ENCODE results near the gene HOXC6.

Gene HOXC6

GRCh38 chr12:54038871-54039414 lies 10.7 kb downstream of the HOXC6 start:
- ChIA-PET POLR2A (no interaction called here), CTCF (interaction anchor here (1.0 to 1.5 kb wide), 4 partner anchors 12 to 163 kb away, joined by 3 to 7 read pairs (median 4); no protein-coding TSS in a partner anchor)
- H3K4me1 ChIP-seq (ENCODE audit: control insufficient read depth, insufficient read depth, low read length): peaks cover 73% of the 10 kb centered on the region
- H3K27ac ChIP-seq (ENCODE audit: extremely low read depth, low read depth, low read length): peak overlapping the region; percentile 100
- H3K9me3 ChIP-seq (ENCODE audit: control insufficient read depth, insufficient read depth, low read depth, low read length): no peaks in the 10 kb centered on the region
- H3K4me3 ChIP-seq (ENCODE audit: low read depth, low read length): no peak overlapping the region
- peaks cover 3 to 12% of the 10 kb centered on the region in 2 experiments; a peak in 2 of 3 replicates for H3K36me3 ChIP-seq (ENCODE audit: control insufficient read depth in 2 of 2, insufficient read depth in 1 of 2, low read length in 2 of 2)
- TF ChIP-seq, protein P1, sequence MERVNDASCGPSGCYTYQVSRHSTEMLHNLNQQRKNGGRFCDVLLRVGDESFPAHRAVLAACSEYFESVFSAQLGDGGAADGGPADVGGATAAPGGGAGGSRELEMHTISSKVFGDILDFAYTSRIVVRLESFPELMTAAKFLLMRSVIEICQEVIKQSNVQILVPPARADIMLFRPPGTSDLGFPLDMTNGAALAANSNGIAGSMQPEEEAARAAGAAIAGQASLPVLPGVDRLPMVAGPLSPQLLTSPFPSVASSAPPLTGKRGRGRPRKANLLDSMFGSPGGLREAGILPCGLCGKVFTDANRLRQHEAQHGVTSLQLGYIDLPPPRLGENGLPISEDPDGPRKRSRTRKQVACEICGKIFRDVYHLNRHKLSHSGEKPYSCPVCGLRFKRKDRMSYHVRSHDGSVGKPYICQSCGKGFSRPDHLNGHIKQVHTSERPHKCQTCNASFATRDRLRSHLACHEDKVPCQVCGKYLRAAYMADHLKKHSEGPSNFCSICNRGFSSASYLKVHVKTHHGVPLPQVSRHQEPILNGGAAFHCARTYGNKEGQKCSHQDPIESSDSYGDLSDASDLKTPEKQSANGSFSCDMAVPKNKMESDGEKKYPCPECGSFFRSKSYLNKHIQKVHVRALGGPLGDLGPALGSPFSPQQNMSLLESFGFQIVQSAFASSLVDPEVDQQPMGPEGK (tag by site-specific recombination; IDR thresholded peaks at IDR 0.05): peak; percentile 8; the same call in 1 of the 2 replicates
- TF ChIP-seq ZBTB7A (tag by site-specific recombination; IDR thresholded peaks at IDR 0.05; ENCODE audit: low read depth): no peak
- peak; percentile 41 for TF ChIP-seq SP2 (tag by site-specific recombination; IDR thresholded peaks at IDR 0.05)
- TF ChIP-seq, protein P2, sequence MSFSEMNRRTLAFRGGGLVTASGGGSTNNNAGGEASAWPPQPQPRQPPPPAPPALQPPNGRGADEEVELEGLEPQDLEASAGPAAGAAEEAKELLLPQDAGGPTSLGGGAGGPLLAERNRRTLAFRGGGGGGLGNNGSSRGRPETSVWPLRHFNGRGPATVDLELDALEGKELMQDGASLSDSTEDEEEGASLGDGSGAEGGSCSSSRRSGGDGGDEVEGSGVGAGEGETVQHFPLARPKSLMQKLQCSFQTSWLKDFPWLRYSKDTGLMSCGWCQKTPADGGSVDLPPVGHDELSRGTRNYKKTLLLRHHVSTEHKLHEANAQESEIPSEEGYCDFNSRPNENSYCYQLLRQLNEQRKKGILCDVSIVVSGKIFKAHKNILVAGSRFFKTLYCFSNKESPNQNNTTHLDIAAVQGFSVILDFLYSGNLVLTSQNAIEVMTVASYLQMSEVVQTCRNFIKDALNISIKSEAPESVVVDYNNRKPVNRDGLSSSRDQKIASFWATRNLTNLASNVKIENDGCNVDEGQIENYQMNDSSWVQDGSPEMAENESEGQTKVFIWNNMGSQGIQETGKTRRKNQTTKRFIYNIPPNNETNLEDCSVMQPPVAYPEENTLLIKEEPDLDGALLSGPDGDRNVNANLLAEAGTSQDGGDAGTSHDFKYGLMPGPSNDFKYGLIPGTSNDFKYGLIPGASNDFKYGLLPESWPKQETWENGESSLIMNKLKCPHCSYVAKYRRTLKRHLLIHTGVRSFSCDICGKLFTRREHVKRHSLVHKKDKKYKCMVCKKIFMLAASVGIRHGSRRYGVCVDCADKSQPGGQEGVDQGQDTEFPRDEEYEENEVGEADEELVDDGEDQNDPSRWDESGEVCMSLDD (tag by site-specific recombination; IDR thresholded peaks at IDR 0.05): peak; percentile 33; the same call in 1 of the 2 replicates
- TF ChIP-seq, protein P3, sequence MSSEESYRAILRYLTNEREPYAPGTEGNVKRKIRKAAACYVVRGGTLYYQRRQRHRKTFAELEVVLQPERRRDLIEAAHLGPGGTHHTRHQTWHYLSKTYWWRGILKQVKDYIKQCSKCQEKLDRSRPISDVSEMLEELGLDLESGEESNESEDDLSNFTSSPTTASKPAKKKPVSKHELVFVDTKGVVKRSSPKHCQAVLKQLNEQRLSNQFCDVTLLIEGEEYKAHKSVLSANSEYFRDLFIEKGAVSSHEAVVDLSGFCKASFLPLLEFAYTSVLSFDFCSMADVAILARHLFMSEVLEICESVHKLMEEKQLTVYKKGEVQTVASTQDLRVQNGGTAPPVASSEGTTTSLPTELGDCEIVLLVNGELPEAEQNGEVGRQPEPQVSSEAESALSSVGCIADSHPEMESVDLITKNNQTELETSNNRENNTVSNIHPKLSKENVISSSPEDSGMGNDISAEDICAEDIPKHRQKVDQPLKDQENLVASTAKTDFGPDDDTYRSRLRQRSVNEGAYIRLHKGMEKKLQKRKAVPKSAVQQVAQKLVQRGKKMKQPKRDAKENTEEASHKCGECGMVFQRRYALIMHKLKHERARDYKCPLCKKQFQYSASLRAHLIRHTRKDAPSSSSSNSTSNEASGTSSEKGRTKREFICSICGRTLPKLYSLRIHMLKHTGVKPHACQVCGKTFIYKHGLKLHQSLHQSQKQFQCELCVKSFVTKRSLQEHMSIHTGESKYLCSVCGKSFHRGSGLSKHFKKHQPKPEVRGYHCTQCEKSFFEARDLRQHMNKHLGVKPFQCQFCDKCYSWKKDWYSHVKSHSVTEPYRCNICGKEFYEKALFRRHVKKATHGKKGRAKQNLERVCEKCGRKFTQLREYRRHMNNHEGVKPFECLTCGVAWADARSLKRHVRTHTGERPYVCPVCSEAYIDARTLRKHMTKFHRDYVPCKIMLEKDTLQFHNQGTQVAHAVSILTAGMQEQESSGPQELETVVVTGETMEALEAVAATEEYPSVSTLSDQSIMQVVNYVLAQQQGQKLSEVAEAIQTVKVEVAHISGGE (tag by site-specific recombination; conservative IDR thresholded peaks at IDR 0.05; ENCODE audit: low read depth): 0 out of 2 replicates have a peak, but pooled peaks have one; percentile 2
- TF ChIP-seq MZF1 (tag by site-specific recombination; IDR thresholded peaks at IDR 0.05; ENCODE audit: borderline replicate concordance): peak; percentile 73
- TF ChIP-seq ZNF121 (tag by site-specific recombination; IDR thresholded peaks at IDR 0.05): no peak
- peak; percentile 70; the same call in 1 of the 2 replicates for TF ChIP-seq SCRT2 (tag by site-specific recombination; IDR thresholded peaks at IDR 0.05)
- peak; percentile 89 for TF ChIP-seq OSR2 (tag by site-specific recombination; IDR thresholded peaks at IDR 0.05)
- TF ChIP-seq ZSCAN23 (tag by site-specific recombination; IDR thresholded peaks at IDR 0.05): no peak
- TF ChIP-seq ZBTB26 (tag by site-specific recombination; optimal IDR thresholded peaks at IDR 0.05): no peak
- peak; percentile 70; the same call in 1 of the 2 replicates for TF ChIP-seq SP7 (tag by site-specific recombination; IDR thresholded peaks at IDR 0.05)
- TF ChIP-seq ZBTB48 (tag by site-specific recombination; IDR thresholded peaks at IDR 0.05): peak; percentile 79
- peak; percentile 28; the same call in 1 of the 2 replicates for TF ChIP-seq EGR2 (tag by site-specific recombination; IDR thresholded peaks at IDR 0.05; ENCODE audit: low read depth)
- TF ChIP-seq WT1 (tag by site-specific recombination; IDR thresholded peaks at IDR 0.05): peak; percentile 39; the same call in 1 of the 2 replicates
- TF ChIP-seq ZNF2 (tag by site-specific recombination; IDR thresholded peaks at IDR 0.05): peak; percentile 22
- TF ChIP-seq ZNF629 (tag by site-specific recombination; IDR thresholded peaks at IDR 0.05): peak; percentile 64
- peak; percentile 67; the same call in 1 of the 2 replicates for TF ChIP-seq BCL11A (tag by site-specific recombination; IDR thresholded peaks at IDR 0.05; ENCODE audit: low read depth)
- TF ChIP-seq SALL2 (tag by site-specific recombination; IDR thresholded peaks at IDR 0.05; ENCODE audit: borderline replicate concordance): no peak
- peak; percentile 64 for TF ChIP-seq ZNF341 (tag by site-specific recombination; IDR thresholded peaks at IDR 0.05; ENCODE audit: low read depth)
- TF ChIP-seq ZNF501 (tag by site-specific recombination; IDR thresholded peaks at IDR 0.05): peak; percentile 39; the same call in 1 of the 2 replicates
- TF ChIP-seq ZEB2 (tag by site-specific recombination; IDR thresholded peaks at IDR 0.05): peak; percentile 30; the same call in 1 of the 2 replicates
- TF ChIP-seq ZIC2 (tag by site-specific recombination; IDR thresholded peaks at IDR 0.05): no peak; the same call in 1 of the 2 replicates
- no peak for TF ChIP-seq ZNF692 (tag by site-specific recombination; IDR thresholded peaks at IDR 0.05)
- TF ChIP-seq ZNF623 (tag by site-specific recombination; IDR thresholded peaks at IDR 0.05): no peak
- TF ChIP-seq ZFP37 (tag by site-specific recombination; IDR thresholded peaks at IDR 0.05): peak; percentile 67; the same call in 1 of the 2 replicates
- TF ChIP-seq ZNF423 (tag by site-specific recombination; IDR thresholded peaks at IDR 0.05): peak; percentile 76
